ENCODE data around the gene CCNF.
A peak's percentile ranks its signal among the peaks of the same experiment; 100 is the strongest.

CCNF gene

DNA sequence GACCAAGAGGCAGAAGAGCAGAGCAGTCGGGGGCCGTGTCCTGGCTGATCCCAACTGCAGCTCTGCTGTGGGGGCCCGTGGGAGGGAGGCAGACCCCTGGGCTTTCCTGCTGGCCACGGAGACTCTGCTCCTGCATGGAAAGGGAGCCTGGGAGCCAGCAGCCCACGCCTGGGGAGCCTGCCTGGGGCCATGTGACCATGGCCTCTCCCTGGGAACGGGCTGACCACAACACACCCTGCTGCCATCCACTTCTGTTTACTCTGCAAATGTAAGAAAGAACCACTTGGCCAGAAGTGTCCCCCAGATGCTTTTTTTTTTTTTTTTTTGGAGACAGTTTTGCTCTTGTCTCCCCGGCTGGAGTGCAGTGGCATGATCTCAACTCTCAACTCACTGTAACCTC lies 28.7 kb downstream of the CCNF start:
- DNase-seq = no peak

- DNase-seq = no peak
Measured at GRCh38 chr16:2458887-2459646, 29.8 kb downstream of the CCNF start.

DNA sequence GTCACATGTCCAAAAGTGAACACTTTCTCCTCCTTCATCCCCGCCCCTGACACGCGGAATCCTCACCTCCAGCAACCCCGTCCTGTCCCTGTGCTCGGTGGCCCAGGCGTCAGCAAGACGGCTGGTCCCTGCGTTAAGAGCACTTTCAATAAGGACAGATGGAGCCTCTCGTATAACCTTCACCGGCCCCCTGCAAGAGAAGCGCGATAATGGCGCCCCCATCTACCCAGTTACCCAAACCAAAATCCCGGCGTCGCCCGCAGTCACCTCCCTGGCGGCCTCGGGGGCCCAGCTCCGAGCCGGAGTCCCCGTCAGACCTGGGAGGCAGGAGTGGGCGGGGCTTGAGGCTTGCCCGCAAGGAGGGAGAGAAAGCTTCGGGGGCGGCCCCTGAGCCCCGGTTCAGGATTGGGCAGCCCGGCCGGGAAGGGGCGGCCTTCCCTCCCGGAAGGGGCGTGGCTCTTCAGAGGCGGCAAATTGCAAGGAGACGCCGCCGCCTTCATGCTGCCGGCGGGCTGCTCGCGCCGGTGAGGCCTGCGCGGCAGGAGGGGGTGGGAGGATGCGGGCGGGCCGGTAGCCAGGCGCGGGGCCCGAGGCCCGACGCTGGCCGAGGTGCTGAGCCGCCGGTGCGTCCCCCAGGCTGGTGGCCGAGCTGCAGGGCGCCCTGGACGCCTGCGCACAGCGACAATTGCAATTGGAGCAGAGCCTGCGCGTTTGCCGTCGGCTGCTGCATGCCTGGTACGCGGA lies 30.6 kb downstream of the CCNF start, which contains the start of gene TEDC2:
TEDC2 (plus strand) TSS at position 463 of the 744 bp plus-strand sequence; CDS start at position 499, 36 bp downstream.
- DNase-seq = peak; percentile 78 to 83

DNA sequence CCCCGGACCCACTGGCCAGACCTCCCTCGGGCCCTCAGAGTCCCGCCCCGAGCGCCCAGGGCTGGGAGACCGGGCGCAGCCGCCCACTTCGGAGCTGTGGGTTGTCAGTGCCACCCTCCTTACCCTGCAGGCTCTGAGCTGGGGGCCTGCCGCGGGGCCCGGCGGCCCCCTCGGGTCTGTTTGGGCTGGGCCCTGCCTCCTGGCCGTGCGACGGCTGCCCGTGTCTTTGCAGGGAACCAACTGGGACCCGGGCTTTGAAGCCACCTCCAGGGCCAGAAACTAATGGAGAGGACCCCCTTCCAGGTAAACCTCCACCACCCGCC lies 31.1 kb downstream of the CCNF start:
- no peak for DNase-seq

DNA sequence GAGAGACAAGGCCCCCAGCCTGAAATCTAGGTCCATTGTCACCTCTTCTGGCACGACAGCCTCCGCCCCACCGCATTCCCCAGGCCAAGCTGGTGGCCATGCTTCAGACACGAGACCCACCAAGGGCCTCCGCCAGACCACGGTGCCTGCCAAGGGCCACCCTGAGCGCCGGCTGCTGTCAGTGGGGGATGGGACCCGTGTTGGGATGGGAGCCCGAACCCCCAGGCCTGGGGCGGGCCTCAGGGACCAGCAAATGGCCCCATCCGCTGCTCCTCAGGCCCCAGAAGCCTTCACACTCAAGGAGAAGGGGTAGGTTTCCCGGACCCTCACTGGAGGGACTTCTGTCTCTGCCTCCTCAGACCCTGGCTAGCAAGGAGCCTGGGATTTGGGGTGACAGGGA lies 31.7 kb downstream of the CCNF start:
- DNase-seq = no peak

DNA sequence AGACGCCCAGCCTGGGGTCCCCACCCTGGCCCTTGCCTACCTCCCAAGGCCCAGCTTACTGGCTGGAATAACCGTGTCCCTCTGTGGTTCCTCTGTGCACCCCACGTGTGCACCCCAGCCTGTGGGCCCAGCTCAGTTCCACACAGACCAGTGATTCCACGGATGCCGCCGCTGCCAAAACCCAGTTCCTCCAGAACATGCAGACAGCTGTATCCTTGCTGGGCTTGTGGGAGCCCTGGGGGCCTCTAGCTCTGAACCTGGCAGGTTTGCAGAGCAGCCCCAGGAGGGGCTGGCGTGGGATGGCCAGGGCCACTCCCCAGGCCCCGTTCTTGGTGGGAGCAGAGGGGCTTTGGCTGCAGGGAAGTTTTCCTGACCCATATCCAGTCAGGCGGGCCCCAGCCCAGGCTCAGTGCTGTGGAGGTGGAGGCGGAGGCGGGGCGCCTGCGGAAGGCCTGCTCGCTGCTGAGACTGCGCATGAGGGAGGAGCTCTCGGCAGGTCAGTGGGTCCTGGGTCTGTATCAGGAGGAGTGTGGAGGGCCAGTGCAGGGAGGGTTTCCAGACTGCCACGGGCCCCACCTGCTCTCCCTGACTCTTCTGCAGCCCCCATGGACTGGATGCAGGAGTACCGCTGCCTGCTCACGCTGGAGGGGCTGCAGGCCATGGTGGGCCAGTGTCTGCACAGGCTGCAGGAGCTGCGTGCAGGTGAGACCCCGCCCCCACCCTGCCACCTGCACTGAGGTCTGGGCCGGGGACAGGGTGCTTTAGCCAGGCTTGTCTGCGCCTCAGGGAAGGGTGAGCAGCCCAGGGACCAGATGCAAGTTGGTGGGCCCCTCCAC lies 33.0 kb downstream of the CCNF start:
- DNase-seq = no peak

- no peak for DNase-seq
Measured at GRCh38 chr16:2464333-2464732, 35.1 kb downstream of the CCNF start.

DNA sequence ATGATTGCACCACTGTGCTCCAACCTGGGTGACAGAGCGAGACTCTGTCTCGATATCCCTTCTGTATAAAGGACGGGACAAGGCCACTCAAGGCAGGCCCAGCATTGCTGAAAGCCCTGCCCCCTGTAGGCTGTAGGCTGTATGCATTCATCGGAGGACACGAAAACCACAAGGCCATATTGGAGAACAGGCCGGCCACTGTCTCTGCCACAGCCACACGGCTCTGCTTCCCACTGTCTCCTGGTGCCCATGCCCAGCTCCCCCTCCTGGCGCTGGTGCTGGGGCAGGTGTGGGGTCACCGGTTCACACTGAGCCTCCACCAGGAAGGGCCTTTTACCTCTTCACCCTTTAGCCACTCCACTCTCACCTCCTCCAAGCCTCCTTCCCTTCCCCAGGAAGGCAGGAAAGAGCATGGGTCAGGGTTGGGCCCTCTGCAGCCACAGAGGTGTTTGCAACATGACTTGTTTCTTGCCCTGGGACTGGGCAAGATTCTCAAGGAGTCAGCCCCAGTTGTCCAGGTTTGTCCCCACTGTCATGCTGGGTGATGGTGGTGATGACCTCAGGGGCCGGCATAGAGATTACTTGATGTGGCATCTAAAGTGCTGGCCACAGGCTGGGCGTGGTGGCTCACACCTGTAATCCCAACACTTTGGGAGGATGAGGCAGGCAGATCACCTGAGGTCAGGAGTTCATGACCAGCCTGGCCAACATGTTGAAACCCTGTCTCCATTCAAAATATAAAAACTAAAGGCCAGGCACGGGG lies 36.6 kb downstream of the CCNF start:
- DNase-seq = no peak

DNA sequence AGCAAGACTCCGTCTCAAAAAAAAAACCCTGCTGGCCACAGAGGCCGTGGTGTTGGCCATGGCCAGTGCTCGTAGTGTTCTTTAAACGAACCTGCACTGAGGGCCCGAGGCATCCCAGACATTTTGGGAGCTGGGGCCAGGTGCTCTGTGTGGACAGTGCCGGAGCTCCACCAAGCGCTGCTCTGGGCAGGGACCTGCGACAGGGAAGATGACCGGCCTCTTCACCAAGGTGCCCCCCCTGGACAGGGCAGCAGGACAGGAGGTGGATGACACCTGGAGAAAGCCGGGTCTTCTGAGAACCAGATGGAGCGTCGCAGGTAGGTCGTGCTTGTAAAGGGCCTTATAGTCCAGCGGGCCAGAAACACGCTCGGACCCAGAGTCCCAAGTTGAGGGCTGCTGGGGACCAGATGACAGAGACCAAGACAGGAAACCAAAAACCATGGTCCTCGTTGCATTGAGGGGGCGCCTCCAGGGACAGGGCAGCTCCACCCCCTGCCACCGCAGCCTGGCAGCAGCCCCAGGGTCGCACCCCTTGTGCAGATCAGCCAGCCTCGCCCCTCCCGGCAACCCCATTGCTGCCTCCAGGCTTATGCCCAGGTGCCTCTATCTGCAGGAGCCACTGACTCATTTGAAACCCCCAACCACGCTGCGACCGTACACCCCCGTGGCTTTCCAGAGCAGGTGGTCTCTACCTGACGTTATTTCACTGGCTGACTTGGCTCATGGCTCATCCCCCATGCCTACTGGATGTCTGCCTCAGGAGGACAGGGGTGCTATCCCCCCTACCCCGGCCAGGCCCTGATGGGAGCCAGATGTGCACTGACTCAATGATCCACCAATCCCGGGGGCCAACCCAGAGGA lies 37.6 kb downstream of the CCNF start:
- DNase-seq = no peak

DNA sequence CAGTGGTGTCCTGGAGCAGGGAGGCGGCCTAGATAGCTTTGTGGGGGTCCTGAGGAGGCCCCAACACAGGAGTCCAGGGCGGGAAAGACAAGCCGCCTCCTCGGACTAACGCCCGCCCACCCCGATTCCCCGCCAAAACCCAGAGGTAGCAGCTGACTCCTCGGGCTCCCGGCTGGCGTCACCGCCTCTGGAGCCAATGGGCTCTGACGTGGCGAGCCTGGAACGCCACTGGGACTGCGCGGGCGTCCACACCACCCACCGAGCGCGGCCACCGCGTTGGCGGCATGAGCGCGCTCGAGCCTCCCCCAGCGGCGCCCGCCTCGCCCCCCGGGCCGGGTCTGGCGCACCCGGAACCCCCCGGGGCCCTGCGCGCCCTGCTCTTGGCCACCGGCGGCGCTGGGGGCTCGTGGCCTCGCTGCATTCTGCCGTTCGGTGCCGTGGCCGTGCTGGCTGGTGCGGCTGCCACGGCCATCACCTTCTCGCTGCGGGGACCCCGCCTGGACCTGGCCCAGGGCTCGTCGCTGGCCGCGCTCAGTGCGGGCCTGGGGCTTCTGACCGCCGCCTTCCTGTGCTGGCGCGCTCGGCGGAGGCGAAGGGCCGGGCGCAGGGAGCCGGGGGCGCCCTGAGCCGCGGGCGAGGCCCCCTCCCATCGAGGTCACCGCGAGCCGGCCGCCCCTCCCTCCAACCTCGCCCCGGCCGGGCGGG lies 38.4 kb downstream of the CCNF start:
- no peak for DNase-seq

- no peak for DNase-seq
Measured at GRCh38 chr16:2468233-2468724, 39.0 kb downstream of the CCNF start.

- no peak for DNase-seq
Measured at GRCh38 chr16:2468725-2469398, 39.6 kb downstream of the CCNF start.

DNA sequence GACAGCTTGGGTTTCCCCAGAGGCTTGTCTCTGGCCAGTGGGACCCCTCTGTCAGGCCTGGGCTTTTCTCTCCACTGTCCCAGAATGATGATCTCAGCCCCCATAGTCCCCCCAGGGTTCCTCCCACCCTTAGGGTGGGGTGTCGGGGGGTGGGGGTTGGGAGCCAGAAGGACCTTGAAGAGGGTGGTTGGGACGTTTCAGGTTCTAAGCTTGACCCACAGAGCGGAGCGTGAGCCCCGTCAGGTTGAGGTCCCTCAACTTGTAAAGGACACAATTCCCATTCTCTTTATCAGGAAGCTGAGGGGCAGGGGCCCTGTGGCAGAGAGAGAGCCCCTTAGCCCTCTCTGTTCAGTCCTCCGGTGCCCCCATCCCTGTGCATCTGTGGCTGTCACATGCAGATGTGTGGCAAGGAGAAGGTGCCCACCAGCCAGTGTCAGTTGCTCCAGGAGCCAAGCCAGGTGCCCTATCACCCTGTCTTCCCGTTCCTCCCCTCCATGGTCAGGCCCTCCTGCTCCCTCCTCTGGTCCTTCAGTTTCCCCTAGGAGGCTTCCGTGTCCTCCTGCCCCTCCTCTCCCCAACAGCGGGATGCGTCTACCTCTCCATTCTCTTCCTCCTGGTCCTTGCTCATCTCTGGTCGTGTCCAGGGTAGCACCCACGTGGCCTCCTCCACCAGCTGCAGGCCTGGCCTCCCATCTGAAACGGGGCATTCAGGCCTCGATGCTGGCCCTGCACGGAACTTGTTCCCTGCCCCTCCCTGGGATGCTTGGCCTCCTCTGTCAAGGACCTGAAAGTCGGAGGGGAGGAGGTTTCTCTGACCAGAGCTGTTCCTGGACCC lies 40.4 kb downstream of the CCNF start:
- no peak for DNase-seq

DNA sequence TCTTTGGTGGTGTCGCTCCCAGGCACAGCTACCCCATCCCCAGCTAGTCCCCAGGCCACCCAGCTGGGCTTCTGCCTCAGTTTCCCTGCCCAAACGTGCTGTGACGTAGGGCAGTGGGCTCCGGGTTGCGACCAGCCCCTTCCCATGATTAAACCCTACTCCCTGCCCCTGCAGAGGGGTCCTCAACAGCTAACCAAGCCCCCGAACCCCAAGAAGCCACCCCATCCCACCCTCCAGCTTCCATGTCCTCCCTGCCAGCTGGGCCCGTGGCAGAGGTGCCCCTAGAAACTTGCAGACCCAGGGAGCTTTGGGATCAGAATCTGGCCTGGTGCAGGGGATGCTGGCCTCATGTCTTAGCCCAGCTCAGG lies 41.0 kb downstream of the CCNF start:
- no peak for DNase-seq

- no peak for DNase-seq
Measured at GRCh38 chr16:2470603-2471015, 41.4 kb downstream of the CCNF start.

DNA sequence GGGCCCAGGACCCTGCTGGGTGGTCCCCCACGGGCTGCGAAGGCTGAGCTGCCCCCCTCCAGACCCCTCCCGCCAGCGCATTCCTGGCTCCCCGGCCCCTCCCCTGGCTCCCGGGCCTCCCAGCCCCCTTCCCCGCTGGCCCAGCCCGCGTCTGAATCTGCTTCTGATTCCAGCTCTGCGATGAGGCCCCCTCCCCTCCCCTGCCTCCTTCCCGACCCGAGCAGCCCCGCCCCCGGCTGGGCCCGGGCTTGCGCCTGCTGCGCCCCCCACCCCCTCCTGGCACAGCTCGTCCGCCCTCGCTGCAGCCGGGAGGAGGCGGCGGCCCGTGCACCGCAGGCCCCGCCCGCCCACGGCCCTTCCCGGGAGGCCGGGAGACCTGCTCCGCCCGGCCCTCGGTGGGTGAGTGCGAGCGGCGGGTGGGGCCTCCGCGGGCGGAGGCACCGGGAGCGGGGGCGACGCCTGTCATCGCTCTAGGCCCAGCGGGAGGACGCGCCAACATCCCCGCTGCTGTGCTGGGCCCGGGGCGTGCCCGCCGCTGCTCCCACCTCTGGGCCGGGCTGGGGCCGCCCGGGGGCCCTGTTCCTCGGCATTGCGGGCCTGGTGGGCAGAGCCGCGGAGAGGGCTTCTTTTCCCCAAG lies 41.9 kb downstream of the CCNF start, which contains the start of gene NTN3:
NTN3 (plus strand) TSS at position 282 of the 637 bp plus-strand sequence. CDS start 405 bp downstream, outside the sequence.
- DNase-seq = no peak

GRCh38 chr16:2471653-2472487 lies 42.6 kb downstream of the CCNF start:
- DNase-seq = no peak

DNA sequence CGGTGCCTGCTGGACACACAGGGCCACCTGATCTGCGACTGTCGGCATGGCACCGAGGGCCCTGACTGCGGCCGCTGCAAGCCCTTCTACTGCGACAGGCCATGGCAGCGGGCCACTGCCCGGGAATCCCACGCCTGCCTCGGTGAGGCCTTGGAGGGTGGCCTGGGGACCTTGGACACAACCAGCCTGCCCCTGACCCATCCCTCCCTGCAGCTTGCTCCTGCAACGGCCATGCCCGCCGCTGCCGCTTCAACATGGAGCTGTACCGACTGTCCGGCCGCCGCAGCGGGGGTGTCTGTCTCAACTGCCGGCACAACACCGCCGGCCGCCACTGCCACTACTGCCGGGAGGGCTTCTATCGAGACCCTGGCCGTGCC lies 43.2 kb downstream of the CCNF start:
- DNase-seq = no peak
